Epithelial cell of esophagus (primary cell): ENCODE results near the gene RTP1.
"Not testable (repeated sequence)": the region's sequence is repeated elsewhere in the genome, so short reads cannot be mapped to it uniquely, and the experiment has no call there.

Source experiments
- DNase-seq: peaks from one replicate; pipeline ENCODE4 v3.0.0; 2010; ENCODE audit warnings: low read depth
- H3K4me3 ChIP-seq: 2 replicates; pipeline ENCODE4 v1.5.1; 2011; ENCODE audit warnings: mild to moderate bottlenecking, low read length, control low read depth
- CTCF ChIP-seq: IDR thresholded peaks from 2 replicates; pipeline ENCODE4 v1.5.1; 2011; ENCODE audit warnings: low read depth, mild to moderate bottlenecking, low read length, control low read depth, inconsistent platforms; ENCODE audit not compliant: insufficient read depth; ENCODE audit errors: missing control alignments

RTP1 gene

GRCh38 chr3:187198490-187198889 lies 1.2 kb downstream of the RTP1 start:
- no peak for TF ChIP-seq CTCF
- H3K4me3 ChIP-seq, result no peak overlapping the region
- DNase-seq, result no peak

GRCh38 chr3:187199463-187200050 lies 2.3 kb downstream of the RTP1 start:
- DNase-seq, result not testable (repeated sequence)

GRCh38 chr3:187205683-187206082 lies 8.4 kb downstream of the RTP1 start:
- no peak overlapping the region for H3K4me3 ChIP-seq
- no peak for DNase-seq
- TF ChIP-seq CTCF, result no peak

More at GRCh38 chr3:187199463-187200050, 2.3 kb downstream of the RTP1 start:
- not testable (repeated sequence) for H3K4me3 ChIP-seq

GRCh38 chr3:187207062-187207461 lies 9.8 kb downstream of the RTP1 start:
- H3K4me3 ChIP-seq, result no peak overlapping the region
- DNase-seq, result no peak
- TF ChIP-seq CTCF, result no peak

GRCh38 chr3:187207624-187208023 lies 10.3 kb downstream of the RTP1 start:
- no peak overlapping the region for H3K4me3 ChIP-seq
- no peak for TF ChIP-seq CTCF
- DNase-seq, result no peak

- TF ChIP-seq CTCF, result no peak
- peak; percentile 80 for DNase-seq
- H3K4me3 ChIP-seq, result no peak overlapping the region
Measured at GRCh38 chr3:187208159-187208558, 10.9 kb downstream of the RTP1 start.

GRCh38 chr3:187209491-187209890 lies 12.2 kb downstream of the RTP1 start:
- DNase-seq, result no peak
- H3K4me3 ChIP-seq, result no peak overlapping the region
- TF ChIP-seq CTCF, result no peak
